Measurements from ENCODE around the gene VEZF1. TPM values are rescaled to one million over a fixed set of nuclear protein-coding genes. Genes with fewer than 3 reads are reported as not detected.

The VEZF1 gene
- total and polyA plus RNA-seq, 2 donors (not counting 3 experiments of a cell fraction or from before 2014, with no cell fraction given) = 27.8 to 59.0 TPM

DNA sequence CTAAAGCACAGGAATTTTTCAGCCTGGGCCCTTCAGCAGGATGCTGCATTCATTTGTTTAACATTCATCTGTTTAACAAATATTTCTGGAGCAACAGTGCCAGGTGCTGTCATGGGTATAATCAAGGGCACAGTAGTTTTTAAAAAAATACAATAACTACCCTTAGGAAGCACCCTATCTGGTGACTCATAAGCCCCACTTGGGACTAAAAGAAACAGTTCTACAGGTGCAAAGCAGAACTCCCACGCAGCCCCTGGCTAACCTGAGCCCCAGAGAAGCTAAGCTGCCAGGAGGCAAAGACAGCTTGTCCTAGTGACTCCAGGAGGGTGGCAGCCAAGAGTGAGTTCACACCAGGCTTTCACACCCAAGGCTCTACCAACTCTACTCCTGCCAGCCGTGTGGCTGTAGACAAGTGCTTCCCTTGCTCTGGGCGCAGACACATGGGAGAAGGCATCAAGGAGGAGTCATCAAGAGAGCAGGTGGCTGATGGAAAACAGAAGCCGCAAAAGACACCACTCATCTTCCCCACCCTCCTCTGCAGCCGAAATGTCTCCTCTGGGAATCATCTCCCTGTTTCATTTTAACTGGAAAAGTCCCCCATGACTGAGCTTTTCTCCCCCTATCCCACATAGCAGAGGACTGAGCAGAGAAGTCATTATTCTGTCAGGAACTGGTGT lies 47.3 kb downstream of the VEZF1 start:
- FAIRE-seq (no peak), DNase-seq (ENCODE audit: low read depth, low spot score) (no peak)
- H3K9ac ChIP-seq (replicated peaks; ENCODE audit: extremely low read depth, insufficient read depth, low read length) = no peak overlapping the region
- H3K79me2 ChIP-seq (ENCODE audit: control insufficient read depth, insufficient read depth, low read length) = no peaks in the 10 kb centered on the region
- ChIA-PET POLR2A (interaction anchor here (0.6 kb wide), 1 partner anchor 80 kb away, joined by 4 read pairs; no protein-coding TSS in a partner anchor), CTCF (interaction anchor here (1.2 to 1.9 kb wide), 3 partner anchors 10 to 38 kb away, joined by 3 to 10 read pairs (median 4); partner anchors contain the start of gene CUEDC1)
- dilution Hi-C loops (cut with MboI; ENCODE audit: extremely low pct_ligation_motif_present, low sequenced_read_pairs) (no loop called here), intact Hi-C loops (cut with micrococcal nuclease) (no loop called here)
- H4K20me1 ChIP-seq (replicated peaks; ENCODE audit: control insufficient read depth, extremely low read depth, insufficient read depth, low read length) = no peaks in the 10 kb centered on the region
- TF ChIP-seq, protein P1, sequence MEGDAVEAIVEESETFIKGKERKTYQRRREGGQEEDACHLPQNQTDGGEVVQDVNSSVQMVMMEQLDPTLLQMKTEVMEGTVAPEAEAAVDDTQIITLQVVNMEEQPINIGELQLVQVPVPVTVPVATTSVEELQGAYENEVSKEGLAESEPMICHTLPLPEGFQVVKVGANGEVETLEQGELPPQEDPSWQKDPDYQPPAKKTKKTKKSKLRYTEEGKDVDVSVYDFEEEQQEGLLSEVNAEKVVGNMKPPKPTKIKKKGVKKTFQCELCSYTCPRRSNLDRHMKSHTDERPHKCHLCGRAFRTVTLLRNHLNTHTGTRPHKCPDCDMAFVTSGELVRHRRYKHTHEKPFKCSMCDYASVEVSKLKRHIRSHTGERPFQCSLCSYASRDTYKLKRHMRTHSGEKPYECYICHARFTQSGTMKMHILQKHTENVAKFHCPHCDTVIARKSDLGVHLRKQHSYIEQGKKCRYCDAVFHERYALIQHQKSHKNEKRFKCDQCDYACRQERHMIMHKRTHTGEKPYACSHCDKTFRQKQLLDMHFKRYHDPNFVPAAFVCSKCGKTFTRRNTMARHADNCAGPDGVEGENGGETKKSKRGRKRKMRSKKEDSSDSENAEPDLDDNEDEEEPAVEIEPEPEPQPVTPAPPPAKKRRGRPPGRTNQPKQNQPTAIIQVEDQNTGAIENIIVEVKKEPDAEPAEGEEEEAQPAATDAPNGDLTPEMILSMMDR (IDR thresholded peaks at IDR 0.05; ENCODE audit: extremely low read depth in 1 of 2, insufficient read depth in 1 of 2, low read depth in 1 of 2, low read length in 2 of 2) = no peak
- no peak for TF ChIP-seq POLR2A (IDR thresholded peaks at IDR 0.05; ENCODE audit: low read depth, low read length)
- no peak overlapping the region for H3K4me3 ChIP-seq (replicated peaks in 1 of 3; ENCODE audit: insufficient read depth in 1 of 3, low read depth in 1 of 3, low read length in 3 of 3)
- no peak overlapping the region for H3K27ac ChIP-seq (ENCODE audit: insufficient read depth, low read depth, low read length)
- H3K4me1 ChIP-seq (ENCODE audit: control insufficient read depth, extremely low read depth, insufficient read depth, low read length) = peaks cover 4% of the 10 kb centered on the region
- H3K36me3 ChIP-seq (ENCODE audit: control insufficient read depth in 2 of 2, extremely low read depth in 1 of 2, insufficient read depth in 2 of 2, low read length in 2 of 2) = no peaks in the 10 kb centered on the region
- no peaks in the 10 kb centered on the region for H3K9me1 ChIP-seq (replicated peaks; ENCODE audit: control insufficient read depth, extremely low read depth, insufficient read depth, low read length)
- H3K9me3 ChIP-seq (replicated peaks; ENCODE audit: control insufficient read depth, insufficient read depth, low read length) = no peaks in the 10 kb centered on the region
- no peaks in the 10 kb centered on the region for H3K27me3 ChIP-seq (ENCODE audit: control insufficient read depth in 2 of 2, insufficient read depth in 2 of 2, low read length in 2 of 2)
- BruUV-seq (replicated peaks) = no TSS peak
- no peak overlapping the region for H3K4me2 ChIP-seq (ENCODE audit: insufficient read depth, low read length)
- no peak overlapping the region for H2AFZ ChIP-seq (ENCODE audit: low read depth, low read length)

- Histone ChIP-seq H3K36me3 (ENCODE audit: control insufficient read depth in 2 of 2, extremely low read depth in 1 of 2, insufficient read depth in 2 of 2, low read length in 2 of 2) (no peaks in the 10 kb centered on the region), H3K4me1 (ENCODE audit: control insufficient read depth, extremely low read depth, insufficient read depth, low read length) (peaks cover 9% of the 10 kb centered on the region), H3K79me2 (ENCODE audit: control insufficient read depth, insufficient read depth, low read length) (no peaks in the 10 kb centered on the region), H2AFZ (ENCODE audit: low read depth, low read length) (no peak overlapping the region), H3K27me3 (ENCODE audit: control insufficient read depth in 2 of 2, insufficient read depth in 2 of 2, low read length in 2 of 2) (no peaks in the 10 kb centered on the region), H3K4me3 (replicated peaks in 1 of 3; ENCODE audit: insufficient read depth in 1 of 3, low read depth in 1 of 3, low read length in 3 of 3) (no peak overlapping the region), H3K9me1 (replicated peaks; ENCODE audit: control insufficient read depth, extremely low read depth, insufficient read depth, low read length) (no peaks in the 10 kb centered on the region), H3K27ac (ENCODE audit: insufficient read depth, low read depth, low read length) (no peak overlapping the region), H4K20me1 (replicated peaks; ENCODE audit: control insufficient read depth, extremely low read depth, insufficient read depth, low read length) (no peaks in the 10 kb centered on the region), H3K9ac (replicated peaks; ENCODE audit: extremely low read depth, insufficient read depth, low read length) (no peak overlapping the region), H3K4me2 (ENCODE audit: insufficient read depth, low read length) (no peak overlapping the region), H3K9me3 (replicated peaks; ENCODE audit: control insufficient read depth, insufficient read depth, low read length) (no peaks in the 10 kb centered on the region)
- FAIRE-seq = no peak
- POLR2A ChIA-PET = interaction anchor here (0.7 kb wide), 1 partner anchor 85 kb away, joined by 3 read pairs; no protein-coding TSS in a partner anchor
- dilution Hi-C loops (cut with MboI; ENCODE audit: extremely low pct_ligation_motif_present, low sequenced_read_pairs) (no loop called here), intact Hi-C loops (cut with micrococcal nuclease) (no loop called here)
- TF ChIP-seq, protein P1 (IDR thresholded peaks at IDR 0.05; ENCODE audit: extremely low read depth in 1 of 2, insufficient read depth in 1 of 2, low read depth in 1 of 2, low read length in 2 of 2) = no peak
- TF ChIP-seq POLR2AphosphoS5 (IDR thresholded peaks at IDR 0.05; ENCODE audit: insufficient read depth, low read depth, low read length) (no peak), MYC (IDR thresholded peaks at IDR 0.05; ENCODE audit: low read depth, low read length) (no peak), EZH2 (IDR thresholded peaks at IDR 0.05; ENCODE audit: borderline replicate concordance, low read depth, low read length, severe bottlenecking) (no peak), GATA2 (IDR thresholded peaks at IDR 0.05; ENCODE audit: insufficient read depth, insufficient read length, low read depth, low read length) (no peak), FOS (IDR thresholded peaks at IDR 0.05; ENCODE audit: borderline replicate concordance, insufficient read depth, low read length) (no peak), POLR2A (IDR thresholded peaks at IDR 0.05; ENCODE audit: low read depth, low read length) (no peak), JUN (IDR thresholded peaks at IDR 0.05; ENCODE audit: borderline replicate concordance, insufficient read depth, insufficient read length, low read depth) (no peak)
- TF ChIP-seq, protein P2, sequence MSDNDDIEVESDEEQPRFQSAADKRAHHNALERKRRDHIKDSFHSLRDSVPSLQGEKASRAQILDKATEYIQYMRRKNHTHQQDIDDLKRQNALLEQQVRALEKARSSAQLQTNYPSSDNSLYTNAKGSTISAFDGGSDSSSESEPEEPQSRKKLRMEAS (IDR thresholded peaks at IDR 0.05; ENCODE audit: insufficient read depth, insufficient read length) = no peak
- CTCF ChIA-PET = interaction anchor here (1.2 to 1.9 kb wide), 4 partner anchors 10 to 37 kb away, joined by 3 to 10 read pairs (median 4); partner anchors contain the start of gene CUEDC1
- BruUV-seq (replicated peaks) = no TSS peak
- DNase-seq (ENCODE audit: low read depth, low spot score) = no peak
Observed at GRCh38 chr17:57940231-57940630, 47.8 kb downstream of the VEZF1 start.

Data from endothelial cell of umbilical vein (primary cell).